RWPE2 (cell line): ENCODE measurements around the gene NDNF.

ENCODE experiments used
- ATAC-seq: fragments of 200-7000 bp; cut with Tn5 transposase; 3 replicates; pipeline ENCODE4 v1.9.1; 2021; ENCODE audit warnings: low read depth
- DNase-seq: peaks from one replicate; pipeline ENCODE4 v3.0.0-alpha.2; 2020; ENCODE audit warnings: low spot score
- H3K27ac ChIP-seq: fragments of 450-650 bp; 2 replicates; pipeline ENCODE4 v1.5.1; 2017; ENCODE audit warnings: mild to moderate bottlenecking; ENCODE audit not compliant: poor library complexity, severe bottlenecking
- H3K27me3 ChIP-seq: fragments of 250-450 bp; sonication (Bioruptor Pico); 2 replicates; pipeline ENCODE4 v1.5.1; 2021; ENCODE audit warnings: mild to moderate bottlenecking, moderate library complexity; ENCODE audit not compliant: insufficient read depth, poor library complexity, severe bottlenecking
- H3K36me3 ChIP-seq: fragments of 250-450 bp; sonication (Bioruptor Pico); 2 replicates; pipeline ENCODE4 v1.5.1; 2020; ENCODE audit warnings: low read depth, mild to moderate bottlenecking, moderate library complexity
- H3K4me1 ChIP-seq: fragments of 250-450 bp; sonication (Bioruptor Pico); 2 replicates; pipeline ENCODE4 v1.5.1; 2021; ENCODE audit warnings: mild to moderate bottlenecking, moderate library complexity; ENCODE audit not compliant: insufficient read depth, poor library complexity, severe bottlenecking
- H3K4me3 ChIP-seq: fragments of 250-450 bp; sonication (Bioruptor Pico); 2 replicates; pipeline ENCODE4 v1.5.1; 2021; ENCODE audit warnings: mild to moderate bottlenecking, moderate library complexity; ENCODE audit not compliant: severe bottlenecking
- H3K9me3 ChIP-seq: fragments of 250-450 bp; sonication (Bioruptor Pico); 2 replicates; pipeline ENCODE4 v1.5.1; 2021; ENCODE audit warnings: mild to moderate bottlenecking, moderate library complexity; ENCODE audit not compliant: severe bottlenecking
- CTCF ChIP-seq: fragments of 450-650 bp; IDR thresholded peaks from one replicate; pipeline ENCODE4 v1.5.1; 2017; ENCODE audit warnings: mild to moderate bottlenecking, moderate library complexity; ENCODE audit not compliant: poor library complexity, severe bottlenecking

NDNF gene

GRCh38 chr4:120990246-120990645 is 82.1 kb downstream of the NDNF start:
- Histone ChIP-seq H3K9me3 (no peaks in the 10 kb centered on the region), H3K4me1 (no peaks in the 10 kb centered on the region), H3K4me3 (no peak overlapping the region), H3K27me3 (no peaks in the 10 kb centered on the region), H3K27ac (no peak overlapping the region), H3K36me3 (no peaks in the 10 kb centered on the region)
- TF ChIP-seq CTCF, result no peak
- ATAC-seq (no peak), DNase-seq (no peak)
